ENCODE results near the gene IL27RA.
"Not testable (repeated sequence)": the region's sequence is repeated elsewhere in the genome, so short reads cannot be mapped to it uniquely, and the experiment has no call there.

IL27RA gene

DNA sequence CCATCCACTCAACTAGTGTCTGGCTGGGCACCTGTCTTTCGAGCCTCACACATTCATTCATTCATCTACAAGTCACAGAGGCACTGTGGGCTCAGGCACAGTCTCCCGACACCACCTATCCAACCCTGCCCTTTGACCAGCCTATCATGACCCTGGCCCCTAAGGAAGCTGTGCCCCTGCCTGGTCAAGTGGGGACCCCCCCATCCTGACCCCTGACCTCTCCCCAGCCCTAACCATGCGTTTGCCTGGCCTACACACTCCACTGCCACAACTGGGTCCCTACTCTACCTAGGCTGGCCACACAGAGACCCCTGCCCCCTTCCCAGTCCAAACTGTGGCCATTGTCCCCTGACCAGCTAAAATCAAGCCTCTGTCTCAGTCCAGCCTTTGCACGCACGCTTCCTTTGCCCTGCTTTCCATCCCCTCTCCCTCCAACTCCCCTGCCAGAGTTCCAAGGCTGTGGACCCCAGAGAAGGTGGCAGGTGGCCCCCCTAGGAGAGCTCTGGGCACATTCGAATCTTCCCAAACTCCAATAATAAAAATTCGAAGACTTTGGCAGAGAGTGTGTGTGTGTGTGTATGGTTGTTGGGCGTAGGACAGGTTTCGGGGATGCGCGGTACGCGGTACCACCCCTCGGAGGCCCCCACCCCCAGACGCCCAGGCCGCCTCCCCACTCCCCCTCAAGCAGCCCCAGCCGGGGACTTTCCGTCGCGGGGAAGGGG, 404 bp upstream of the IL27RA start:
- no peak for DNase-seq (ENCODE audit: low spot score)
- in situ Hi-C loops (cut with MboI; ENCODE audit: low pct_unique_long_range_greater_than_20kb, low sequenced_read_pairs, unreplicated experiment), result no loop called here
- TF ChIP-seq, protein P1, sequence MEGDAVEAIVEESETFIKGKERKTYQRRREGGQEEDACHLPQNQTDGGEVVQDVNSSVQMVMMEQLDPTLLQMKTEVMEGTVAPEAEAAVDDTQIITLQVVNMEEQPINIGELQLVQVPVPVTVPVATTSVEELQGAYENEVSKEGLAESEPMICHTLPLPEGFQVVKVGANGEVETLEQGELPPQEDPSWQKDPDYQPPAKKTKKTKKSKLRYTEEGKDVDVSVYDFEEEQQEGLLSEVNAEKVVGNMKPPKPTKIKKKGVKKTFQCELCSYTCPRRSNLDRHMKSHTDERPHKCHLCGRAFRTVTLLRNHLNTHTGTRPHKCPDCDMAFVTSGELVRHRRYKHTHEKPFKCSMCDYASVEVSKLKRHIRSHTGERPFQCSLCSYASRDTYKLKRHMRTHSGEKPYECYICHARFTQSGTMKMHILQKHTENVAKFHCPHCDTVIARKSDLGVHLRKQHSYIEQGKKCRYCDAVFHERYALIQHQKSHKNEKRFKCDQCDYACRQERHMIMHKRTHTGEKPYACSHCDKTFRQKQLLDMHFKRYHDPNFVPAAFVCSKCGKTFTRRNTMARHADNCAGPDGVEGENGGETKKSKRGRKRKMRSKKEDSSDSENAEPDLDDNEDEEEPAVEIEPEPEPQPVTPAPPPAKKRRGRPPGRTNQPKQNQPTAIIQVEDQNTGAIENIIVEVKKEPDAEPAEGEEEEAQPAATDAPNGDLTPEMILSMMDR (IDR thresholded peaks at IDR 0.05; ENCODE audit: extremely low read depth, insufficient read depth, missing control alignments), result no peak

GRCh38 chr19:14033946-14034345, 2.4 kb downstream of the IL27RA start:
- TF ChIP-seq, protein P1 (IDR thresholded peaks at IDR 0.05; ENCODE audit: extremely low read depth, insufficient read depth, missing control alignments), result no peak
- in situ Hi-C loops (cut with MboI; ENCODE audit: low pct_unique_long_range_greater_than_20kb, low sequenced_read_pairs, unreplicated experiment), result no loop called here
- DNase-seq (ENCODE audit: low spot score), result no peak

- in situ Hi-C loops (cut with MboI; ENCODE audit: low pct_unique_long_range_greater_than_20kb, low sequenced_read_pairs, unreplicated experiment); DNase-seq (ENCODE audit: low spot score): not testable (repeated sequence)
These were observed 3.6 kb downstream of the IL27RA start for GRCh38 chr19:14035159-14035558.

DNA sequence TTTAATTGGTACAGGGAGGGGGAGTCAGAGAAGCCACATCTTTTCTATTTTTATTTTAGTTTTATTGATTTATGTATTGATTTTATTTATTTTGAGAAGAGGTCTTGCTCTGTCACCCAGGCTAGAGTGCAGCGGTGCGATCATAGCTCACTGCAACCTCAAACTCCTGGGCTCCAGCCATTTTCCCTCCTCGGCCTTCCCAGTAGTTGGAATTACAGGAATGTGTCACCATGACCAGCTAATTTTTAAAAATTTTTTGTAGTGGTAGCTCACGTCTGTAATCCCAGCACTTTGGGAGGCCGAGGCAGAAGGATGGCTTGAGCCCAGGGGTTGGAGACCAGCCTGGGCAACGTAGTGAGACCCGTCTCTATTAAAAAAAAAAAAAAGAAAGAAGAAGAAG, 4.1 kb downstream of the IL27RA start:
- no peak for DNase-seq (ENCODE audit: low spot score)
- in situ Hi-C loops (cut with MboI; ENCODE audit: low pct_unique_long_range_greater_than_20kb, low sequenced_read_pairs, unreplicated experiment), result no loop called here

DNA sequence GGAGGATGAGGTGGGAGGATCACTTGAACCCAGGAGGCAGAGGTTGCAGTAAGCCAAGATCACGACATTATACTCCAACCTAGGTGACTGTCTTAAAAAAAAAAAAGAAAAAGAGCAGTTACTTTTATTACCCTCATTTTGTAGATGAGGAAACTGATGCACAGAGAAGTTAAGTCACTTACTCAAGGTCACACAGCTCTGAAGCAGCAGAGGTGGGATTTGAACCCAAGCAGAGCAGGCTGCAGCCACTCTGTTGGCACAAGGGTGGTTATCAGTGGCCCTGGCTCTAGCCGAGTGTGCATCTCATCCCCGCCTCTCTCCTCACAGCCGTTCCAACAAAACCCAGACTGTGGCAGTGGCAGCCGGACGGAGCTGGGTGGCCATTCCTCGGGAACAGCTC, 7.6 kb downstream of the IL27RA start:
- in situ Hi-C loops (cut with MboI; ENCODE audit: low pct_unique_long_range_greater_than_20kb, low sequenced_read_pairs, unreplicated experiment), result no loop called here
- TF ChIP-seq, protein P1 (IDR thresholded peaks at IDR 0.05; ENCODE audit: extremely low read depth, insufficient read depth, missing control alignments), result no peak
- DNase-seq (ENCODE audit: low spot score), result no peak

More for the DNA sequence above, 4.1 kb downstream of the IL27RA start:
- TF ChIP-seq, protein P1 (IDR thresholded peaks at IDR 0.05; ENCODE audit: extremely low read depth, insufficient read depth, missing control alignments), result no peak

DNA sequence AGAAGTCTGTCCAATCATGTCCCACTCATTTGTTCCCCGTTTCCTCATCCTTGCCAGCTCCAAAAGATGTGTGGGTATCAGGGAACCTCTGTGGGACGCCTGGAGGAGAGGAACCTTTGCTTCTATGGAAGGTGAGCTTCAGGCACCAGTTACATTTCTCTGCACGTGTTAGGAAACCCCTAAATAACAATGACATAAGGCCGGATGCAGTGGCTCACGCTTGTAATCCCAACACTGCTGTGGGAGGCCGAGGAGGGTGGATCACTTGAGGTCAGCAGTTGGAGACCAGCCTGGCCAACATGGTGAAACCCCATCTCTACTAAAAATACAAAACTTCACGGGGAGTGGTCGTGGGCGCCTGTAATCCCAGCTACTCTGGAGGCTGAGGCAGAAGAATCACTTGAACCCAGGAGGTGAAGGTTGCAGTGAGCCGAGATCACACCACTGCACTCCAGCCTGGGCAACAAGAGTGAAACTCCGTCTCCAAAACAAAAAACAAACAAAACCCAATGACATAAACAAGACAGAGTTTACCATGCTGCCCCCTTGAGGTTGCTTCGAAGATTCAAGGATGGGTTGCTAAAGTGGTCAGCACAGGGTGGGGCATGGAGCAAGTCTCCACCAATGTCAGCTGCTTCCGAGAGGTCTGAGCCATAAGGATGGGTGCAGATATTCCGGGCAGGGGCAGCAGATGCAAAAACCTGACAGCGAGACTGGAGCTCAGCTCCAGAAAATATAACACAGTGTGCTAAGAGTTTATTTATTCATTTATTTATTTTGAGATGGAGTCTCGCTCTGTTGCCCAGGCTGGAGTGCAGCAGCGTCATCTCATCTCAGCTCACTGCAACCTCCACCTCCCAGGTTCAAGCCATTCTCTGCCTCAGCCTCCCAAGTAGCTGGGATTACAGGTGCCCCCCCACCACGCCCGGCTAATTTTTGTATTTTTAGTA, 11.4 kb downstream of the IL27RA start:
- in situ Hi-C loops (cut with MboI; ENCODE audit: low pct_unique_long_range_greater_than_20kb, low sequenced_read_pairs, unreplicated experiment); DNase-seq (ENCODE audit: low spot score): not testable (repeated sequence)
- TF ChIP-seq, protein P1 (IDR thresholded peaks at IDR 0.05; ENCODE audit: extremely low read depth, insufficient read depth, missing control alignments), result peak; percentile 62

GRCh38 chr19:14047866-14048265, 16.3 kb downstream of the IL27RA start:
- DNase-seq (ENCODE audit: low spot score), result not testable (repeated sequence)
- in situ Hi-C loops (cut with MboI; ENCODE audit: low pct_unique_long_range_greater_than_20kb, low sequenced_read_pairs, unreplicated experiment), result loop anchor here (5.0 kb wide), 1 partner anchor 166 kb away; no protein-coding TSS in a partner anchor

All from GM13977 (cell line).